ENCODE measurements around the gene LDB2.

The LDB2 gene

DNA sequence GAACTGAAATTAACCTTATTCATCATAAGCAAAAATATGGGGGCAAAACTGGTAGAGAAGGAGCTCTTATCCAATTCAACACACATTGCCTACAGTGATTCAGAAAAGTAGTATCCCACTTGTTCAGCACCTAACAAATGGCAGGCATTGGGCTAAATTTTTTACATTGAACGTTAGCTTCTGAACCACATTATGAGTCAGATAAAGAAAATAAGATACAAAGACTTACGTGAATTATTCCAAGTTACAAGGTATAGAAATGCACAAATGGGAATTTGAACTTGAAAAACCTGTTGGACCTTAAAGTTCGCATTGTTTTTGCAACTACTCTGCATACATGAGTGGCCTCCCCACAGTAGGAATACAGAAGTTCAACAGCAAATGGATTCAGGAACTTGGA is 210.6 kb downstream of the LDB2 start:
- TF ChIP-seq, protein P1, sequence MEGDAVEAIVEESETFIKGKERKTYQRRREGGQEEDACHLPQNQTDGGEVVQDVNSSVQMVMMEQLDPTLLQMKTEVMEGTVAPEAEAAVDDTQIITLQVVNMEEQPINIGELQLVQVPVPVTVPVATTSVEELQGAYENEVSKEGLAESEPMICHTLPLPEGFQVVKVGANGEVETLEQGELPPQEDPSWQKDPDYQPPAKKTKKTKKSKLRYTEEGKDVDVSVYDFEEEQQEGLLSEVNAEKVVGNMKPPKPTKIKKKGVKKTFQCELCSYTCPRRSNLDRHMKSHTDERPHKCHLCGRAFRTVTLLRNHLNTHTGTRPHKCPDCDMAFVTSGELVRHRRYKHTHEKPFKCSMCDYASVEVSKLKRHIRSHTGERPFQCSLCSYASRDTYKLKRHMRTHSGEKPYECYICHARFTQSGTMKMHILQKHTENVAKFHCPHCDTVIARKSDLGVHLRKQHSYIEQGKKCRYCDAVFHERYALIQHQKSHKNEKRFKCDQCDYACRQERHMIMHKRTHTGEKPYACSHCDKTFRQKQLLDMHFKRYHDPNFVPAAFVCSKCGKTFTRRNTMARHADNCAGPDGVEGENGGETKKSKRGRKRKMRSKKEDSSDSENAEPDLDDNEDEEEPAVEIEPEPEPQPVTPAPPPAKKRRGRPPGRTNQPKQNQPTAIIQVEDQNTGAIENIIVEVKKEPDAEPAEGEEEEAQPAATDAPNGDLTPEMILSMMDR (IDR thresholded peaks at IDR 0.05): no peak

DNA sequence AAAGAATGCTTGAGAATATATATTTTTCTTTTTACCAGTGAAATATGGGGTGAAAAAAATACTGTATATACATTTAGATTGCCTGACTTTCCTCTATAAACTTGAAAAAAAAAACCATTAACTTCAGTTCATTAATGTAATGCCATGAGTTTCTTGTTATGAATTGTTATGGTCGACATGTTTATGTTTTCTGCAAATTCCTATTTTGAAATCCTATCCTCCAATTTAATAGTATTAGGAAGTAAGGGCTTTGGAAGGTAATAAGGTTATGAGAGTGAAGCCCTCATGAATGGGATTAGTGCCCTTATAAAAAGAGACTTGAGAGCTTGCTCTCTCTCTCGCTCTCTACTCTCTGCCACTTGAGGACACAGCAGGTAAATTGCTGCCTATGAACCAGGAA is 211.4 kb downstream of the LDB2 start:
- TF ChIP-seq, protein P1 (IDR thresholded peaks at IDR 0.05): no peak

DNA sequence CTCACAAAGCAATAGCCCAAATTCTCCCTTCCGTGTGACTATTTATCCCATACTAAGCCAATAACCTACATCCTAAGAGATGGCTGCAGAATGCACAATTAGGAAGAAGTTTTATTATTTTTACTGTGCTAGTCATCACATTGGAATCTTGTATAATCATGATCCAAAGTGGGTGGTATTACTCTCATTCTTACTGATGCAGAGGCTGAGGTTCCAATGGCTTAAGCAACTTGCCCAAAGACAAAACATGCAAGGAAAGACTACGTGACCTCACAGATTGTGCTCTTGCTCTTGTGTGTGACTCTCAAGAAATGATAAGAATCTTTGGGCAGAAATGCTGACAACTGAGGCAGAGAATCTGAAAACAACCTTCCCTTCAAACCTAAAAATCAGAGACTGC is 212.2 kb downstream of the LDB2 start:
- TF ChIP-seq, protein P1 (IDR thresholded peaks at IDR 0.05): no peak

DNA sequence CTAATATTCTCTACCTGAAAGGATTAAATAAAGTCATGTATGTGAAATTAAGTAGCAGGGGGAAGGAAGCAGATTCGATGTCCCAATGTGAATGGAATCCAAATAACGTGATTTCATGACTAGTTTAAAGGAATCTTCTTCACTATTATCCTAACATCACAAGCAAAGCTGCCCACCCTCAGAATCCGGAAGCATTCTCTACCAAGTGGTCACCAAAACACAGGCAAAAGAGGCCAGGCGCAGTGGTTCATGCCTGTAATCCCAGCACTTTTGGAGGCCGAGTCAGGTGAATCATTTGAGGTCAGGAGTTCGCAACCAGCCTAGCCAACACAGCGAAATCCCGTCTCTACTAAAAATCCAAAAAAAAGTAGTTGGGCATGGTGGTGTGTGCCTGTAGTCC is 212.9 kb downstream of the LDB2 start:
- TF ChIP-seq, protein P1 (IDR thresholded peaks at IDR 0.05): no peak

DNA sequence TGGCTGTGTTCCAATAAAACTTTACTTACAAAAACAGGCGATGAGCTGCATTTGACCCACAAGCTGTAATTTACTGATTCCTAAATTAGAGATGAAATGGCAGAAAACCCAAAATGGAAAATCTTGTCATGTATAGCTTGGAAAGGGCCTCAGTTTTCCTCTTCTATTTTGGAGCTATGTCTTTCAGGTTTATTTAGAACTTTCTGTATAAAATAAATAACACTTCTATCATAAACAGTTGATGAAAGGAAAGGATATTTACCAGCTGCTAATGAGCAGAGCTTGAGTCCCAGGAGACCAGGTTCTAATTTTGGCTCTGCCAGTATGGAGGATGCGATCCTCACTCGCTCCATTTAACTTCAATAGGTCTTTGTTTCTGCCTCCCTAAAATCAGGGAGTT is 213.5 kb downstream of the LDB2 start:
- TF ChIP-seq, protein P1 (IDR thresholded peaks at IDR 0.05): no peak

DNA sequence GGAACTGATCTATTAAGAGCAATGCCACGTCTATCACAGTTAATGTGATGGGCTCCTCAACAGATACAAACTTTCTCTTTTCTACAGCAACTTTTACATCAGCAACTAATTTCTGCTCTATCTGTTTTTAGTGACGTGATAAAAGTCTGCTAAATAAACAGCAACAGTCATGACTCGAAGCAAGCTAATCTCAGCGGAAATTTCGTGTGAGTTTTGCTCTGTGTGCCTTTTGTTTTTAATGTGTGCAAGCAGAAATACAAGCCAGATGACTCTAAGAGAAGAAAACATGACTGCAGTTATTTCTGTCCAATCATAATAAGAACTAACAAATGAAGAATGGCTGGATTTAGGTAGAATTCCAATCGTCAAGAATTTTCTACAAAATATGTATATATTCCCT is 214.3 kb downstream of the LDB2 start:
- TF ChIP-seq, protein P1 (IDR thresholded peaks at IDR 0.05): no peak

DNA sequence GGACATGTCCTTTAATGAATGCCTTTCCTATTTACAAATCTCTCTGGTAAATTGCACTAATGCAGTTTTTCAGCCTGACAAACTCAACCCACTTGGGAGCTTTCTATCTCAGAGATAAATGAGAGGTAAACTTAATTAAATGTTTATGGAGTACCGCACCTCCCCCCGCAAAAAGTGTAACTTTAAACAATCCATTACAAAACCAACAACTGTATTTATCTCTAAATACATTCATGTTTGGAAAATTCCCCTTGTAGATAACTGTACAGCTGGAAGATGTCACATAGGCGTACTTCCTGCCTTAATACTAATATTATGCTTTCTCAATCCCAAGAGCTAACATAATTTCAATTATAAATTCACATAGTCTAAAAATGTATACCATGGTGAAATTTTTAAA is 215.5 kb downstream of the LDB2 start:
- TF ChIP-seq, protein P1 (IDR thresholded peaks at IDR 0.05): no peak
